GM21381 (cell line): ENCODE results near the gene MED25.

ENCODE experiments used
- ATAC-seq: cut with Tn5 transposase; IDR thresholded peaks from one replicate; pipeline ENCODE4 v1.9.1; 2021; ENCODE audit warnings: mild to moderate bottlenecking, moderate library complexity; ENCODE audit not compliant: unreplicated experiment

Gene MED25

GRCh38 chr19:49798574-49798973, 19.5 kb upstream of the MED25 start:
- no peak for ATAC-seq

DNA sequence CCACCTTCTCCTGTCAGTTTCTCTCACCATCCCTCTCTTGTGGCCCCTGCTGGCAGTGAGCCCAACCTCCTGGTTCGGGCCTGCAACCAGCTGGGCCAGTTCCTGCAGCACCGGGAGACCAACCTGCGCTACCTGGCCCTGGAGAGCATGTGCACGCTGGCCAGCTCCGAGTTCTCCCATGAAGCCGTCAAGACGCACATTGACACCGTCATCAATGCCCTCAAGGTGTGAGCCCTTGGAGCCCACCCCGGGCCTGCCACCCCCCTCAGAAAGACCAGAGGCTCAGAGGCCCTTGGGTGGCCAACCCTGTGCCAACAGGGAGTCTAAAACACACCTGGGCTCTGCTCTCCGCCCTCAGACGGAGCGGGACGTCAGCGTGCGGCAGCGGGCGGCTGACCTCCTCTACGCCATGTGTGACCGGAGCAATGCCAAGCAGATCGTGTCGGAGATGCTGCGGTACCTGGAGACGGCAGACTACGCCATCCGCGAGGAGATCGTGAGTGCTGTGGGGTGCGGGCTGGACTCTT, 18.8 kb upstream of the MED25 start:
- ATAC-seq, result no peak

GRCh38 chr19:49799798-49800376, 18.2 kb upstream of the MED25 start:
- ATAC-seq, result no peak

- ATAC-seq, result no peak
Measured at GRCh38 chr19:49800771-49801170, 17.3 kb upstream of the MED25 start.

GRCh38 chr19:49801401-49801888, 16.6 kb upstream of the MED25 start:
- ATAC-seq, result no peak

DNA sequence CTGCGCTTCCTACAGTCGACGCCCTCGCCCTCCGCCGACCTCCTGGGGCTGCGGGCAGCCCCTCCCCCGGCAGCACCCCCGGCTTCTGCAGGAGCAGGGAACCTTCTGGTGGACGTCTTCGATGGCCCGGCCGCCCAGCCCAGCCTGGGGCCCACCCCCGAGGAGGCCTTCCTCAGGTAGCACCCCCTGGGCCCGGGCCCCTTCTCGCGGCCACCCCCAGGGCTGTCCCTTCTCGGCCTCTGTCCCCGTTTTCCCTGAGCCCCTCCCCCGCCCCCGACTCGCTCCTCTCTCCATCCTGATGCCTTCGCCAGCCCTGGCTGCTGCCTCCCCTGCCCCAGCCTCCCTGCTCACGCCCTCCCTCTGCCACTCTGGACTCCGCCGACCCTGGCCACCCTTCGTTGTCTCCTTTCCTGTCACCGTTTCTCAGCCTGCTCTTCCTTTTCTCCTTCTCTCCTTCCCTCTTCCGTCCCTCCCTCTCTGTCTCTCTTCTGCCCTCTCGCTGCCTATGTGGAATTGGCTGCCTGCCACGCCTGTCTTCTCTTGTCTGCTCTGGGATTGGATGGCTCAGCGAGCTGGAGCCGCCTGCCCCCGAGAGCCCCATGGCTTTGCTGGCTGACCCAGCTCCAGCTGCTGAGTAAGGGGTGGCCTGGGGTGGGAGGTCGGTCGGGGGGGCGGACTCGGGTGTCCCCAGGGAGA, 16.0 kb upstream of the MED25 start:
- ATAC-seq, result no peak

DNA sequence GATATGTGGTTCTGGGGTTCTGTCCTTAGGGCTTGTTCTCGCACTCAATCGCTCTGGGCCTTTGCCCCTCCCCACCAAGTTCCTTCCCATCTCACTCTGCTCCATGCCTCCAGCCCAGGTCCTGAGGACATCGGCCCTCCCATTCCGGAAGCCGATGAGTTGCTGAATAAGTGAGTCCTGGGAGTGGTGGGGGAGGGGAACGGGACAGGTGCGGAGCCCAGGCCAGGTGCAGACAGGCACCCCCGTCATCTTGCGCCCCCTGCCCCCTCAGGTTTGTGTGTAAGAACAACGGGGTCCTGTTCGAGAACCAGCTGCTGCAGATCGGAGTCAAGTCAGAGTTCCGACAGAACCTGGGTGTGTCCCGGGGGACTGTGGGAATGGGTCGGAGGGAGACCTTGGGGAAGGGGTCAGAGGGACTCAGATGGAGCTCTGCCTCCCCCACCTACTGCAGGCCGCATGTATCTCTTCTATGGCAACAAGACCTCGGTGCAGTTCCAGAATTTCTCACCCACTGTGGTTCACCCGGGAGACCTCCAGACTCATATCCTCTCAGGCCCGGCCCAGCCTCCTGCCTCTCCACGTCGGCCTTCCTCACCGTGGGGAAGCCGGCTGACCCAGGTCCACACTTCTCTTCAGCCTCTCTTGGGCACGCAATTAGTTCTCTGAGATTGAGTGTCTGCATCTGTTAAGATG, 15.1 kb upstream of the MED25 start:
- ATAC-seq, result no peak

- ATAC-seq, result no peak
Measured at GRCh38 chr19:49803529-49803856, 14.6 kb upstream of the MED25 start.

- ATAC-seq, result no peak
Measured at GRCh38 chr19:49805822-49806619, 12.1 kb upstream of the MED25 start.

- no peak for ATAC-seq
Measured at GRCh38 chr19:49806620-49806959, 11.5 kb upstream of the MED25 start.

DNA sequence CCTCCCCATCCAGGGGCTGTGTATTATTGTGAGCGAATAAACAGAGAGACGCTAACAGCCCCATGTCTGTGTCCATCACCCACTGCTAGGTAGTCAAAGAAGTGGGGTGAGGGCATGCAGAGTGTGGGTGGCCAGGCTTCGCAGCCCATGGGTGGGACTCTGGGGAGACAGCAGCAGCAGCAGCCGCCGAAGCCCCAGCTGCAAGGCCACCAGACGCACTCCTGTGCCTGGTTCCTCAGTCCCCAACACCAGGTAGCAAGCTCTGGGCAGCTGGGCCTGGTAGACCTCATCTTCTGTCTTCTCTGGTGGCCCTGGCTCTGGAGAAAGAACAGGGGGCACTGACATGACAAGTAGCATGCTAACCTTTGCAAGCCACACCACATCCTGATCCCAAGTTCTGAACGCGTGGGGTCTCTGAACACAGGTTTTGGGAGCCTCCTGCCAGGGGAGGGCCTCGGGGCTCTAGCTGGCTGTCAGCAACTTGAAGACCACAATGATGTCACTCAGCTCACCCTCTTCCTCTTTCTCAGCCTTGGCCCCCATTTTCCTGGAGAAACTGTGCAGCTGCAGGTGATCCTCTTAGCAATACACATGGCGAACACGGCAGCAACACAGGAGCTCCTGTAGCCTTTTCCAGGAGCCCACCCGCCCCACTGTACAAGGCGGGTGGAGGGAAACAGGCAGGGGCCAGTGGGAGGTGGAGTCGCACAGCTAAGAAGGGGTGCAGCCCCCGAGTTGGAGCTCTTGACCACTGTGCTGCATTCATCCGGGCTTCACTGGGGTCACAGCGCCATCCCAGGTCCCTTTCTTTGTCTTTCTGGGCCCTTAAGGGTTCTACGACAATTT, 10.8 kb upstream of the MED25 start:
- no peak for ATAC-seq

GRCh38 chr19:49807904-49808675, 10.0 kb upstream of the MED25 start:
- no peak for ATAC-seq

GRCh38 chr19:49808711-49809159, 9.4 kb upstream of the MED25 start:
- no peak for ATAC-seq

DNA sequence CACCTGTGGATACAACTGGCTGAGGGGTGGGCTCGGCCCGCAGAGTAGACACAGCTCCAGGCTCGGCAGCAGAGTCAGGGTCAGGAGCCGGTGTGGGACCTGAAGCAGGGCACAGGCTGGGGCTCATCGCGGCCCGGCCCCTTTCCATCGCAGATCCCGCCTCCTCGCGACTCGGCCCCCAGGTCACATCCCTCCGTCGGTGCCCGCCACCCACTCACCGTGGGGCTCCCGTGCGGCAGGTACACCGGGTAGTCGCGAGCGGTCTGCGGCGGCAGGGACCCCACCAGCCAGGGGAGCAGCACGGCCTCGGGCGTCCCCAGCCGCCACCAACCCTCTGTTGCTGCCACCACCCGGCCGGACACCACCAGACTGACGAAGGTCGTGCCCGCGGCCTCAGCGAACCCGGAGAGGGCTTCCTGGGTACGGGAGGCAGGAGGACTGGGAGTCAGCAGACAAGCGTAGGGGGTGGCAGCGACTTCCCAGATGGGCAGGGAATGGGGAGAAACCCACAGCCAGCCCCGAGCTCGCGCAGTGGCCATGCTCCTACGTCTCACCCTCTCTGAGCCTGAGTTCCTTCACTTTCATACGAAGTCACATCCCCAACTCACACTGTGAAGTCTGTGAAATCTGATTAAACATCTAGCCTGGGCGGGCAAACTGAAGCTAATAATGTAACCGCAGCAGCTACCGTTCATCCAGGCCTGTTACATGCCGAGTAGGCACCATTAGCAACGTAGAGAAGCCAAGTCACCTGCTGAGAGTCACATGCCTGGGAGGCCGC, 8.7 kb upstream of the MED25 start:
- no peak for ATAC-seq

DNA sequence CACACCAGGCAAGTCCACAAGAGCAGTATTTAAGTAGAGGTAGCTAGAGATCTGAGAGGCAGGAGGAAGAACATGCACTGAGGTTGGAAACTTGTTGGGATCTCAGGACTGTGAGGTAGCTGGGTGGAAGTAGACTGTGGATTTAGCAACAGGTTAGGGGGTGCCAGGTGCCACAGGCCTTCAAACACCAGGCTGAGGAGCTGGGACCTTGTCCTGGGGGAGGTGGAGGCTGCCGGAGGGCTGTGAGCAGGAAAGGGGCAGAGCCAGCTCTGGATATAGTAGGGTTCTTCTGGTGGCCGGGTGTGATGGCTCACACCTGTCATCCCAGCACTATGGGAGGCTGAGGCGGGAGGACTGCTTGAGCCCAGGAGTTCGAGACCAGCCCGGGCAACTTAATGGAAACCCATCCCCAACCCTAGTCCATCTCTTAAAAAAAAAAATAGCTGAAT, 8.1 kb upstream of the MED25 start:
- ATAC-seq, result no peak

DNA sequence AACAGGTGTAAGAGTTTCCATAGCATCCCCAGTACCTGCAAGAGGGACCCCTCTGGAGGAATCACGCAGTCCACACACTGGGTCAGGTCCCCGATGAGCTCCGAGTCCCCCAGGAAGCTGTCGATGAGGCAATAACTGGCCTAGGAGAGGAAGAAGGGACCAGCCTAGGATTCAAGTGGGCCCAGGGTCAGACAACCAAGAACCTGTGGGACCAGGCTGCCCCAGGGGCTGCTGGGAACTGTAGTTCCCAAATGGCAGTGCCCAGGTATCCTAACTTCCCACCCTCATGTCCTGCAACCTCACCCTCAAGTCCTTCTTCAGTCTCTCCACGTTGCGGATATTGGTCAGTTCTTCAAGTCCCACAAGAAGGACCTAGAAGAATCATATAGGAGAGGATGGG, 6.8 kb upstream of the MED25 start:
- no peak for ATAC-seq

DNA sequence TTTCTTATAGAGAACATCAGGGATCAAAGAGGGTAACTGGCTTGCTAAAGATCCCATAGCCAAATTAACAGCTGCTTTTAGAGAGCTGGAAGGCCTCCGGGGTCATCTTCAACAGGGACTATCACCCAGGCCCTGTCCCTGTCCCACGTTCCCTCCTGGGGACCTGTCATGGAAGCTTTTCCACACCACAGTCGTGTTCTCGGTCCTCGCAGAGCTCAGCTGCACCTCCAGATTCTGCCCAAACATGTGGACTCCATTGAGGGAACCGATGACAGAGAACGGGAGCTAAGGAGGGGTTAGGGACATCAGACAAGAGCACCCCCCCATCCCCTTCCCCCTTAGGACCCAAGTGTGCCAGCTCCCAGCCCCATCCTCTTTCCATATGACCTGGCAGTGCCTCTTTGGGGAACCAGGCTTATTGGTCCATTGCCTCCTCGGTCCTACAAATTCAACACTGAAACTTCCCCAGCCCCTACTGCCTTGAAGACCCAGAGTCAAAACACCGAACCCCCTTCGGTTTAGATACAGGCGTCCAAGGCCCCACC, 5.6 kb upstream of the MED25 start:
- ATAC-seq, result no peak
